Measurements from ENCODE around the gene ZNF609. TPM values are rescaled to one million over a fixed set of nuclear protein-coding genes. Genes with fewer than 3 reads are reported as not detected.

ZNF609 gene
- total RNA-seq, 1 donor = 20.6 TPM

DNA sequence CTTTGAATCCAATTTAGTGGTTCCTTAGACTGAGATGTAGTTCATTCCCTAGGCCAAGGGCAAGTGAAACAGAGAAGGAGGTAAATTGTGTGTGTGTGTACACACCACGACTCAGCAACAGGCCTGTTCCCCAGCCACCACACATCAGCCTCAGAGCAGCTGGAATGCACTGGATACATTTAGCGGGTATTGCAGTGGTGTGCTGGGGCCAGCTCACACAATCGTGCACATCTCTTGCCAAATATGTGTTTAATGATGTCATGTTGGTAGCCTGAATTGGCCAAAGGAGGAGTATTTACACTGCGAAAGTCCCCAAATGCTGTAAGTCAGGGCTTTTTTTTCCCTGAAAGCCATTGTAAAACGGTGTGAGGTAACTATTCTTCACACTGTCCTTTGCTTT lies 232.8 kb downstream of the ZNF609 start:
- Histone ChIP-seq H2AFZ (ENCODE audit: low read length) (no peak overlapping the region), H3K27ac (ENCODE audit: low read depth, low read length) (peak overlapping the region; percentile 85), H3K9me3 (ENCODE audit: low read depth, low read length) (no peaks in the 10 kb centered on the region), H4K20me1 (ENCODE audit: insufficient read depth, low read length) (peaks cover 61% of the 10 kb centered on the region), H3K36me3 (ENCODE audit: insufficient read depth, low read length) (peaks cover 39% of the 10 kb centered on the region), H3K4me2 (ENCODE audit: insufficient read depth, low read length) (peak overlapping the region; percentile 26), H3K4me1 (ENCODE audit: insufficient read depth, low read length) (peaks cover 20% of the 10 kb centered on the region), H3K4me3 (ENCODE audit: insufficient read depth, low read length) (no peak overlapping the region), H3K27me3 (ENCODE audit: insufficient read depth, low read length) (no peaks in the 10 kb centered on the region), H3K79me2 (ENCODE audit: insufficient read depth, low read length) (peaks cover 73% of the 10 kb centered on the region)
- TF ChIP-seq, protein P1, sequence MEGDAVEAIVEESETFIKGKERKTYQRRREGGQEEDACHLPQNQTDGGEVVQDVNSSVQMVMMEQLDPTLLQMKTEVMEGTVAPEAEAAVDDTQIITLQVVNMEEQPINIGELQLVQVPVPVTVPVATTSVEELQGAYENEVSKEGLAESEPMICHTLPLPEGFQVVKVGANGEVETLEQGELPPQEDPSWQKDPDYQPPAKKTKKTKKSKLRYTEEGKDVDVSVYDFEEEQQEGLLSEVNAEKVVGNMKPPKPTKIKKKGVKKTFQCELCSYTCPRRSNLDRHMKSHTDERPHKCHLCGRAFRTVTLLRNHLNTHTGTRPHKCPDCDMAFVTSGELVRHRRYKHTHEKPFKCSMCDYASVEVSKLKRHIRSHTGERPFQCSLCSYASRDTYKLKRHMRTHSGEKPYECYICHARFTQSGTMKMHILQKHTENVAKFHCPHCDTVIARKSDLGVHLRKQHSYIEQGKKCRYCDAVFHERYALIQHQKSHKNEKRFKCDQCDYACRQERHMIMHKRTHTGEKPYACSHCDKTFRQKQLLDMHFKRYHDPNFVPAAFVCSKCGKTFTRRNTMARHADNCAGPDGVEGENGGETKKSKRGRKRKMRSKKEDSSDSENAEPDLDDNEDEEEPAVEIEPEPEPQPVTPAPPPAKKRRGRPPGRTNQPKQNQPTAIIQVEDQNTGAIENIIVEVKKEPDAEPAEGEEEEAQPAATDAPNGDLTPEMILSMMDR (IDR thresholded peaks at IDR 0.05; ENCODE audit: extremely low read depth, low read depth, low read length) = no peak
- DNase-seq (ENCODE audit: insufficient read length, low spot score, missing footprints) = peak; percentile 92

DNA sequence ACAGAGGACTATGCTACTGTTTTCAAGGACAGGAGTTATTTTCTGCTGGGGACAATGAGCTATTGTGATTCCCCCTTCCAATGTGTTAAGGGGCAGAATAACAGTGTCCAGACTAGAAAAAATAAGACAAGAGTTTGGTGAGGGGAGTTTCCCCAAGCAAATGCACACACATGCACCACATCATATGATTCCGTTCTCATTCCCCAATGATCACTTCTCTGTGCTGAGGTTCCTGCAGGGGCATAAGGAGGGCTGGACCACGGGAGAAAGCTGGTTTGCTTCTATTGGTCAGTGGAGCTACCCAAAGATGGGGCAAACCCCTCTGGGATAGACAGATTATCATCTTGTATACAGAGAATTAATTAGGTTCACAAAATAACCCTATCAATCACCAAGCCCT lies 234.4 kb downstream of the ZNF609 start:
- Histone ChIP-seq H3K4me3 (ENCODE audit: insufficient read depth, low read length) (no peak overlapping the region), H3K9me3 (ENCODE audit: low read depth, low read length) (no peaks in the 10 kb centered on the region), H3K79me2 (ENCODE audit: insufficient read depth, low read length) (peaks cover 86% of the 10 kb centered on the region), H3K4me1 (ENCODE audit: insufficient read depth, low read length) (peaks cover 36% of the 10 kb centered on the region), H3K4me2 (ENCODE audit: insufficient read depth, low read length) (no peak overlapping the region), H3K36me3 (ENCODE audit: insufficient read depth, low read length) (peaks cover 26% of the 10 kb centered on the region), H2AFZ (ENCODE audit: low read length) (no peak overlapping the region), H3K27ac (ENCODE audit: low read depth, low read length) (no peak overlapping the region), H4K20me1 (ENCODE audit: insufficient read depth, low read length) (peaks cover 73% of the 10 kb centered on the region), H3K27me3 (ENCODE audit: insufficient read depth, low read length) (no peaks in the 10 kb centered on the region)
- TF ChIP-seq, protein P1 (IDR thresholded peaks at IDR 0.05; ENCODE audit: extremely low read depth, low read depth, low read length) = no peak
- DNase-seq (ENCODE audit: insufficient read length, low spot score, missing footprints) = no peak

DNA sequence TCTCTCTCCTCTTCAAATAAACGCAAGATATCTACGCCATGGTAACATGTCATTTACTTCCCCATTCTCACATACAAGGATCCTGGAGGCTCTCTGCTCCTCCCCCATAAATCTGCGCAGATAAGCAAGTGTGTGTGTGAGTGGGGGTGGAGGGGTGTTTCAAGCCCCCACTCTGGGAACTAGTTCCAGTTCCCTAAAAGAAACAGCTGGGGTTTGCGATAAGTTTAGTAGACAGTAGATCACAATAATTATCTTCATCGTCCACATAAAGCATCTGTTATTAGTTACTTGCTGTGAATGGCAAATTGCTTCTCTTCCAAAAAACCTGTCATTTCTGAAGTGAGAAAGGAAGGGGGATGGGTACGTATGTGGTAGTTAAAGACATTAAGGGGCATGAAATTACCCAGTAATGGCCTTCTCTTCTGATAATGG lies 235.2 kb downstream of the ZNF609 start:
- H3K36me3 ChIP-seq (ENCODE audit: insufficient read depth, low read length) = peaks cover 18% of the 10 kb centered on the region
- H4K20me1 ChIP-seq (ENCODE audit: insufficient read depth, low read length) = peaks cover 76% of the 10 kb centered on the region
- no peaks in the 10 kb centered on the region for H3K9me3 ChIP-seq (ENCODE audit: low read depth, low read length)
- TF ChIP-seq, protein P1 (IDR thresholded peaks at IDR 0.05; ENCODE audit: extremely low read depth, low read depth, low read length) = no peak
- H3K79me2 ChIP-seq (ENCODE audit: insufficient read depth, low read length) = peaks cover 90% of the 10 kb centered on the region
- no peak overlapping the region for H3K4me3 ChIP-seq (ENCODE audit: insufficient read depth, low read length)
- peak; percentile 22 for DNase-seq (ENCODE audit: insufficient read length, low spot score, missing footprints)
- peaks cover 44% of the 10 kb centered on the region for H3K4me1 ChIP-seq (ENCODE audit: insufficient read depth, low read length)
- no peak overlapping the region for H3K27ac ChIP-seq (ENCODE audit: low read depth, low read length)
- no peaks in the 10 kb centered on the region for H3K27me3 ChIP-seq (ENCODE audit: insufficient read depth, low read length)
- no peak overlapping the region for H3K4me2 ChIP-seq (ENCODE audit: insufficient read depth, low read length)
- H2AFZ ChIP-seq (ENCODE audit: low read length) = no peak overlapping the region

DNA sequence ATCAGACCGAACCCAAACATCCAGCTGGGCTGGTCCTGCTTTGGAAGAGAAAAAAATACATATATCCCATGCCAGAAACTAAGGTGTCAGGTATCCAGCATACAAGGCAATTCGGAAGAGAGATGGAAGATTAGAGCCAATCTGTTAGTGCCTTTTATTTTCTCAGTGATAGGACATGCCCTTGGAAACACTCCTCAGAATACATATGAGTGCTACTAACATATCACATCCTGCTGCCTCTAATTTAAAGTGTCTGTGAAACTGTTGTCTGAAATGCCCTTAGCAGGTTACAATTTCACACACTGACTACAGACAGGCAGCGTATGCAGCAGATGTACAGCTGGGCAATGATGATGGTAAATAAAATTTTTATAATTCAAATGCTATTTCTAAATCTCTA lies 236.1 kb downstream of the ZNF609 start:
- H4K20me1 ChIP-seq (ENCODE audit: insufficient read depth, low read length) = peaks cover 74% of the 10 kb centered on the region
- H3K79me2 ChIP-seq (ENCODE audit: insufficient read depth, low read length) = peaks cover 91% of the 10 kb centered on the region
- TF ChIP-seq, protein P1 (IDR thresholded peaks at IDR 0.05; ENCODE audit: extremely low read depth, low read depth, low read length) = no peak
- no peak overlapping the region for H3K27ac ChIP-seq (ENCODE audit: low read depth, low read length)
- H3K27me3 ChIP-seq (ENCODE audit: insufficient read depth, low read length) = no peaks in the 10 kb centered on the region
- H3K9me3 ChIP-seq (ENCODE audit: low read depth, low read length) = no peaks in the 10 kb centered on the region
- no peak overlapping the region for H3K4me3 ChIP-seq (ENCODE audit: insufficient read depth, low read length)
- DNase-seq (ENCODE audit: insufficient read length, low spot score, missing footprints) = no peak
- peaks cover 11% of the 10 kb centered on the region for H3K36me3 ChIP-seq (ENCODE audit: insufficient read depth, low read length)
- H3K4me1 ChIP-seq (ENCODE audit: insufficient read depth, low read length) = peaks cover 53% of the 10 kb centered on the region
- H3K4me2 ChIP-seq (ENCODE audit: insufficient read depth, low read length) = no peak overlapping the region
- no peak overlapping the region for H2AFZ ChIP-seq (ENCODE audit: low read length)

Measured in osteoblast (primary cell).